ENCODE measurements around the gene TMEM74B. TPM values are rescaled to one million over a fixed set of nuclear protein-coding genes. Genes with fewer than 3 reads are reported as not detected.

The TMEM74B gene
- total and polyA plus RNA-seq, 2 of the 8 experiments (the other 6 are each of a cell fraction or from before 2014, with no cell fraction given): 4.0 to 6.4 TPM

GRCh38 chr20:1164871-1165270 is 19.9 kb downstream of the TMEM74B start:
- ChIA-PET POLR2A (ENCODE audit: partially characterized antibody) (no interaction called here), CTCF (ENCODE audit: partially characterized antibody) (interaction anchor here (1.3 kb wide), 1 partner anchor 12 kb away, joined by 3 read pairs; no protein-coding TSS in a partner anchor)
- peaks cover 14 to 61% (median 47%) of the 10 kb centered on the region in 4 experiments; a peak in 7 of 8 replicates for H3K36me3 ChIP-seq (ENCODE audit: control insufficient read depth in 2 of 4, insufficient read depth in 4 of 4, low read length in 3 of 4)
- H4K5ac ChIP-seq (ENCODE audit: insufficient read length, low read depth, low read length): no peak overlapping the region
- H2BK120ac ChIP-seq (replicated peaks; ENCODE audit: low read depth, low read length): no peak overlapping the region
- no peaks in the 10 kb centered on the region for H3K4me1 ChIP-seq (replicated peaks in 1 of 4; ENCODE audit: control insufficient read depth in 3 of 4, insufficient read depth in 4 of 4, low read length in 3 of 4)
- no peaks in the 10 kb centered on the region for H3K9me3 ChIP-seq (ENCODE audit: insufficient read depth in 2 of 2, low read depth in 1 of 2, low read length in 1 of 2)
- no peak for DNase-seq (ENCODE audit: low read depth in 1 of 2, low spot score in 2 of 2)
- no peak overlapping the region for H3K56ac ChIP-seq (replicated peaks; ENCODE audit: insufficient read length, low read depth, low read length)
- H2BK12ac ChIP-seq (ENCODE audit: low read depth, low read length): no peak overlapping the region
- no peaks in the 10 kb centered on the region for H3K79me2 ChIP-seq (ENCODE audit: control insufficient read depth in 1 of 2, insufficient read depth in 2 of 2, low read length in 2 of 2)
- no peak overlapping the region for H3K4me2 ChIP-seq (ENCODE audit: insufficient read depth in 1 of 2, low read depth in 2 of 2, low read length in 2 of 2)
- H3K23me2 ChIP-seq (ENCODE audit: low read depth, low read length): no peaks in the 10 kb centered on the region
- no peak overlapping the region for H3K23ac ChIP-seq (ENCODE audit: insufficient read length)
- no peak overlapping the region for H3K14ac ChIP-seq (ENCODE audit: insufficient read length)
- no peaks in the 10 kb centered on the region for H3K27me3 ChIP-seq (replicated peaks in 1 of 4; ENCODE audit: control insufficient read depth in 3 of 4, extremely low read depth in 1 of 4, insufficient read depth in 3 of 4, low read length in 3 of 4)
- H2BK5ac ChIP-seq (ENCODE audit: low read depth, low read length): no peak overlapping the region
- H3K9ac ChIP-seq (replicated peaks in 1 of 4; ENCODE audit: extremely low read depth in 1 of 4, low read depth in 3 of 4, low read length in 3 of 4): no peak overlapping the region
- H3K4ac ChIP-seq (replicated peaks; ENCODE audit: insufficient read length, low read depth, low read length): no peak overlapping the region
- H3K27ac ChIP-seq (ENCODE audit: low read depth, low read length): no peak overlapping the region
- H3K18ac ChIP-seq (ENCODE audit: extremely low read depth, low read length): no peak overlapping the region
- peaks cover 0 to 17% of the 10 kb centered on the region in 2 experiments for H4K20me1 ChIP-seq (replicated peaks in 1 of 2; ENCODE audit: control insufficient read depth in 1 of 2, insufficient read depth in 2 of 2, low read length in 2 of 2)
- H2BK15ac ChIP-seq (ENCODE audit: low read length): no peak overlapping the region
- no peak overlapping the region for H4K91ac ChIP-seq (replicated peaks; ENCODE audit: insufficient read length, low read length)
- H4K8ac ChIP-seq (ENCODE audit: extremely low read depth, insufficient read depth, low read length): no peak overlapping the region
- H2BK20ac ChIP-seq (ENCODE audit: low read length): no peak overlapping the region
- no peak overlapping the region for H2AK5ac ChIP-seq (ENCODE audit: low read depth, low read length)
- no peak overlapping the region for H2AFZ ChIP-seq (ENCODE audit: low read length)
- H3K79me1 ChIP-seq (ENCODE audit: low read depth, low read length): no peaks in the 10 kb centered on the region; the same call in 1 of the 2 replicates
- FAIRE-seq: no peak
- WGBS, 2 experiments (ENCODE audit: extremely low coverage in 1 of 2, insufficient coverage in 1 of 2, insufficient read length in 1 of 2, insufficient replicate concordance in 2 of 2, low coverage in 1 of 2, low lambda C conversion rate in 2 of 2, missing lambda C conversion rate in 1 of 2): 89% methylated on average over 7 of the region's 7 CpGs; no CpG with 5 or more reads in 1 of the 2 experiments
- H3K4me3 ChIP-seq (ENCODE audit: extremely low read depth in 1 of 4, insufficient read depth in 2 of 4, low read depth in 3 of 4, low read length in 4 of 4): no peak overlapping the region
- TF ChIP-seq KDM4A (IDR thresholded peaks at IDR 0.05; ENCODE audit: low read depth, low read length, severe bottlenecking) (no peak), SRF (IDR thresholded peaks at IDR 0.05; ENCODE audit: low read depth, low read length) (no peak), BRCA1 (IDR thresholded peaks at IDR 0.05; ENCODE audit: low read depth, low read length) (no peak), BACH1 (IDR thresholded peaks at IDR 0.05; ENCODE audit: low read length) (no peak), POU5F1 (IDR thresholded peaks at IDR 0.05; ENCODE audit: low read depth, low read length) (no peak), CREB1 (IDR thresholded peaks at IDR 0.05) (no peak), POLR2A (IDR thresholded peaks at IDR 0.05; ENCODE audit: control extremely low read depth in 1 of 2, low read depth in 2 of 2, low read length in 2 of 2) (no peak), ASH2L (IDR thresholded peaks at IDR 0.05; ENCODE audit: low read length) (no peak), RXRA (IDR thresholded peaks at IDR 0.05; ENCODE audit: insufficient read depth, low read depth, low read length) (no peak), SIX5 (IDR thresholded peaks at IDR 0.05; ENCODE audit: low read depth, low read length) (no peak), CTCF (IDR thresholded peaks at IDR 0.05; ENCODE audit: control extremely low read depth in 1 of 3, insufficient read depth in 1 of 3, low read depth in 1 of 3, low read length in 3 of 3) (no peak), SP2 (IDR thresholded peaks at IDR 0.05; ENCODE audit: low read length) (no peak), FOSL1 (IDR thresholded peaks at IDR 0.05; ENCODE audit: insufficient read depth, low read depth, low read length) (no peak)
